Smooth muscle cell (in vitro differentiated cells): ENCODE measurements around the gene CCDC6. TPM values are rescaled to one million over a fixed set of nuclear protein-coding genes. Genes with fewer than 3 reads are reported as not detected.

ENCODE experiments used
- DNase-seq: peaks from one replicate; lab custom pipeline; 2025; ENCODE audit not compliant: unreplicated experiment; lab: John Stamatoyannopoulos, UW
- H2AFZ ChIP-seq: fragments of 200-600 bp; sonication (generic); 2 replicates; pipeline ENCODE4 v1.6.0; 2016; ENCODE audit warnings: antibody characterized with exemption, low read depth, mild to moderate bottlenecking
- H3F3A ChIP-seq: fragments of 200-600 bp; sonication (generic); 2 replicates; pipeline ENCODE4 v1.6.0; 2017; ENCODE audit warnings: antibody characterized with exemption, low read depth
- H3K27ac ChIP-seq: fragments of 200-600 bp; sonication (generic); 2 replicates; pipeline ENCODE4 v1.5.1; 2016; ENCODE audit warnings: low read depth, mild to moderate bottlenecking
- H3K27me3 ChIP-seq: fragments of 200-600 bp; sonication (generic); 2 replicates; pipeline ENCODE4 v1.6.1; 2016; ENCODE audit warnings: low read depth, mild to moderate bottlenecking
- H3K36me3 ChIP-seq: fragments of 200-600 bp; sonication (generic); 2 replicates; pipeline ENCODE4 v1.5.1; 2016; ENCODE audit warnings: low read depth
- H3K4me1 ChIP-seq: fragments of 200-600 bp; sonication (generic); 2 replicates; pipeline ENCODE4 v1.5.1; 2016; ENCODE audit warnings: low read depth
- H3K4me2 ChIP-seq: fragments of 200-600 bp; sonication (generic); 2 replicates; pipeline ENCODE4 v1.6.0; 2016; ENCODE audit warnings: mild to moderate bottlenecking
- H3K4me3 ChIP-seq: fragments of 200-600 bp; sonication (generic); 2 replicates; pipeline ENCODE4 v1.5.1; 2016; ENCODE audit warnings: mild to moderate bottlenecking
- H3K79me2 ChIP-seq: fragments of 200-600 bp; sonication (generic); 2 replicates; pipeline ENCODE4 v1.6.0; 2016; ENCODE audit warnings: low read depth, mild to moderate bottlenecking
- H3K9ac ChIP-seq: fragments of 200-600 bp; sonication (generic); 2 replicates; pipeline ENCODE4 v1.6.0; 2016; ENCODE audit warnings: low read depth
- H3K9me3 ChIP-seq: fragments of 200-600 bp; sonication (generic); replicated peaks from 2 replicates; pipeline ENCODE4 v1.5.1; 2016; ENCODE audit warnings: low read depth
- H4K20me1 ChIP-seq: fragments of 200-600 bp; sonication (generic); 2 replicates; pipeline ENCODE4 v1.6.0; 2016; ENCODE audit warnings: low read depth
- CTCF ChIP-seq: fragments of 200-600 bp; sonication (generic); IDR thresholded peaks from 2 replicates; pipeline ENCODE4 v1.5.1; 2017; ENCODE audit warnings: borderline replicate concordance, mild to moderate bottlenecking, antibody characterized with exemption; ENCODE audit not compliant: insufficient read depth, poor library complexity, severe bottlenecking
- WGBS: methylation state at CpG from one replicate; pipeline ENCODE4 v1.1.7; 2016; ENCODE audit warnings: low lambda C conversion rate; 5-methylcytosine and 5-hydroxymethylcytosine counted together
- polyA plus RNA-seq: library from polyadenylated mRNA; unstranded; fragments of >200 nt; fragmentation: Nextera tagmentation; extraction: Ambion mirVana; gene quantifications from 2 replicates; pipeline ENCODE4 v1.2.1, GENCODE V29; 2016
- total RNA-seq: library from RNA; depleted of rRNA; stranded (reverse); fragments of >200 nt; gene quantifications from 2 replicates; pipeline ENCODE4 v1.2.3, GENCODE V29; 2014

The CCDC6 gene
- total and polyA plus RNA-seq, 2 experiments from 2014 or later, result 15.3 to 36.8 TPM

GRCh38 chr10:59907918-59908807 is 1.8 kb upstream of the CCDC6 start:
- peaks cover 28% of the 10 kb centered on the region for H3K79me2 ChIP-seq
- H3K27me3 ChIP-seq, result no peaks in the 10 kb centered on the region
- peaks cover 23% of the 10 kb centered on the region for H4K20me1 ChIP-seq
- H2AFZ ChIP-seq, result peak overlapping the region; percentile 88
- H3K36me3 ChIP-seq, result no peaks in the 10 kb centered on the region
- H3K4me3 ChIP-seq, result peak overlapping the region; percentile 94
- WGBS, result 3% methylated on average over 9 of the region's 9 CpGs
- DNase-seq, result peak; percentile 2
- peak overlapping the region; percentile 98 for H3K27ac ChIP-seq
- peaks cover 35% of the 10 kb centered on the region for H3K4me1 ChIP-seq
- no peaks in the 10 kb centered on the region for H3K9me3 ChIP-seq
- peak overlapping the region; percentile 91 for H3K4me2 ChIP-seq
- no peak for TF ChIP-seq CTCF
- H3F3A ChIP-seq, result peaks cover 14% of the 10 kb centered on the region
- H3K9ac ChIP-seq, result peak overlapping the region; percentile 86

GRCh38 chr10:59907537-59907917 is 1.2 kb upstream of the CCDC6 start:
- TF ChIP-seq CTCF, result no peak
- Histone ChIP-seq H3F3A (peaks cover 14% of the 10 kb centered on the region), H3K4me3 (peak overlapping the region; percentile 94), H3K4me1 (peaks cover 35% of the 10 kb centered on the region), H3K9me3 (no peaks in the 10 kb centered on the region), H3K36me3 (no peaks in the 10 kb centered on the region), H3K9ac (peak overlapping the region; percentile 86), H3K79me2 (peaks cover 35% of the 10 kb centered on the region), H3K27me3 (no peaks in the 10 kb centered on the region), H2AFZ (peak overlapping the region; percentile 88), H3K4me2 (peak overlapping the region; percentile 91), H3K27ac (peak overlapping the region; percentile 98), H4K20me1 (peaks cover 29% of the 10 kb centered on the region)
- 44% methylated on average over 2 of the region's 2 CpGs for WGBS
- no peak for DNase-seq

GRCh38 chr10:59905731-59906416 is 482 bp downstream of the CCDC6 start:
- H3K9ac ChIP-seq, result peak overlapping the region; percentile 82
- peaks cover 46% of the 10 kb centered on the region for H4K20me1 ChIP-seq
- H3F3A ChIP-seq, result peaks cover 14% of the 10 kb centered on the region
- peaks cover 35% of the 10 kb centered on the region for H3K4me1 ChIP-seq
- H3K9me3 ChIP-seq, result no peaks in the 10 kb centered on the region
- H2AFZ ChIP-seq, result peak overlapping the region; percentile 88
- no peak for TF ChIP-seq CTCF
- peak overlapping the region; percentile 98 for H3K27ac ChIP-seq
- H3K4me3 ChIP-seq, result peak overlapping the region; percentile 94
- peak overlapping the region; percentile 91 for H3K4me2 ChIP-seq
- no peaks in the 10 kb centered on the region for H3K36me3 ChIP-seq
- DNase-seq, result no peak
- H3K79me2 ChIP-seq, result peaks cover 50% of the 10 kb centered on the region
- H3K27me3 ChIP-seq, result no peaks in the 10 kb centered on the region
- under 1% methylated on average over 50 of the region's 56 CpGs for WGBS
